ENCODE results near the gene KCNC1.

KCNC1 gene

DNA sequence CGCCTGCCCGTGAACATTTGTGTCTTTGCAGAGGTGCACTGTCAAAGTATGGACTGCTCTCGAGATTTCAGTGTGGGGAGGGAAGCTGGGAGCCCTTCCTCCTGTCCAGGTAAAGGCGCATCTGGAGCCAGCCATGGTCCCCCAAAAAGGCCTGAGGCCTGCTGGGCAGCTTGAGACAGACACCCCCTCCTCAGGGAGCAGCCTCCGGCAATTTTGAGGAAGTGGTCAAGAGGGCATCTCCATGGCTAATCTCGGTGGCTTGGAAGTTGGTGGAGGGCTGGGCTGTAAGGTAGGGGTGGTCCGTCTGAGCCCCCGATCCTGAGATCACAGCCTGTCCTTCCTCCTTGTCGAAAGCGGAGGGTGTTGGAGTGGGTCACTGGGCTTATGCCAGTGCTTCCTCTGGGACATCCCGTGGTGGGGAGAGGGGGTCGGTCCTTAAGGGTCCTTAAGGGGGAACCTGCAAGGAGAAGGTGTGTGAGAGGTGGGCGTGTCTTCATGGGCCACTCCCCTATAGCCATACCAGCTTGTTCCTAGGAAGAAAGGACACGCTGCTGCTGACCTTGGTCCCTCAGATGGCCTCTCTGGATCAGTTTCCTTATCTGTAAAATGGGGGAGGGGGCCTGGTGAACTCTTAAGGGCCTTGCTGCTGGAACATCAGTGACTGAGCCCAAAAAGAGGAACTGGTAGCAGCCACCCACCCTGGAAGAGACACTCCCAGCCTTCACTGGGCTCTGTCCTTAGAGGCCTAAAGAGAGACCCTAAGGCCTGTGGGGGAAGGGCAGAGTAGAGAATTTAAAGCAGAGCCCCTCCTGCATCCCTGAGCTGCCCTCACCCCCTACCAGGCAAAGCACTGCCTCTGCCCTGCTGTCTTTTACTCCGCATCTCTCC is 2.6 kb downstream of the KCNC1 start:
- no peak for DNase-seq

DNA sequence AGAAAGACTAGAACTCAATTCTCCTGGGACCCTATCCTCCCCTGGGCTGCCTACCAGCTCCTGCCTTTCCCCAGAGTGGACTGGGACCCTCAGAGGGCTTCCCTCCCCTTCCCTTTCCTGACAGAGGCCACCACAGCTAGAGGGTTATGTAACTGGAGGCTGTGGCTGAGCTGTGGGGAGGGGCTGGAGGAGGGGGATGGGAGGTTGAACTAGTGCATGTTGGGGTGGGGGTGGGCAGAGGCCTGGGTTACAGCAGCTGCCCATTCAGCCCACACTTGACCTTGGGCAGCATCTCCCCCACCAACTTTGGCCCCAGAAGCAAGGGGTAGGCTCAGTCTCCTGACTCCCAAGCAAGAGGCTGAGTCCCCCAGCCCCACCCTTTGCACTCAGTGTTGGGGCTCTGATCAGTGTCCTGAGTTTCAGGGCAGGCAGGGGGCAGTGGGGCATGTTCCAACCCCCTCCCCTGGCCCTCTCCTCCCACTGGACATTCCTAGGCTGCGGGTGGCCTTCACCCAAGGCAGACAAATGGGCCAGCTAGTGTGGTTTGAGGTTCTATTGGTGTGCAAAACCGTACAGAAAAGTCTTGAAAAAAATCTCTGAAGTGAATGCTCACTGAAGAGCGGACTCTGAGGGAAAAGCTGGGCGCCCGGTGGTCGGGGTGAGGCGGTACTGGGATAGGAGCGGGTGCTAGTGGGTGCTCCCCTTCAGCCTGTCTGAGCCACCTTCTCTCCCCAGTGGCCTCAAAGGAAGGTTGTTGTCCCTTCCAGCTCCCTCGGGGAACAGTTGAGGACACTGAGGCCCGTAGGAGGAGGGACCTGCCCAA is 3.8 kb downstream of the KCNC1 start:
- DNase-seq, result no peak

DNA sequence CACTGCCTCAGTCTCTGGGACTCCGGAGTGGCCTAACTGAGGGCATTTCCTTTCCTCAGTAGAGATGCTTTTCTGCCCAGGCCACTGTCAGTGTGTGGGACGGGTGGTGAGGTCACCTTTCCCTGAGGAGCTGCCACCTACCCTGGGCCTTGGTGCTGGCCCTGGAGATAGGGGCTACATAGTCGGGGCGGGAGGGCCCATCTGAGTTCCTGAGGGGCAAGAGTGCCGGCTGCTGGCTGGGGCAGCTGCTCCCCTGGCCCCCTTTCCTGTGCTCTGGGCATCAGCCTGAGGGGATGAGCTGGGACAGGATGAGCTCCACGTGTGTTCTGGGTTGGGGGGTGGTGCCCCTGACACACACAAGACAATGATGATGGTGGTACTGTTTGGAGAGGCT is 5.4 kb downstream of the KCNC1 start:
- no peak for DNase-seq

GRCh38 chr11:17740649-17741235 is 6.2 kb downstream of the KCNC1 start:
- DNase-seq, result no peak

GRCh38 chr11:17741487-17741886 is 6.9 kb downstream of the KCNC1 start:
- DNase-seq, result no peak

DNA sequence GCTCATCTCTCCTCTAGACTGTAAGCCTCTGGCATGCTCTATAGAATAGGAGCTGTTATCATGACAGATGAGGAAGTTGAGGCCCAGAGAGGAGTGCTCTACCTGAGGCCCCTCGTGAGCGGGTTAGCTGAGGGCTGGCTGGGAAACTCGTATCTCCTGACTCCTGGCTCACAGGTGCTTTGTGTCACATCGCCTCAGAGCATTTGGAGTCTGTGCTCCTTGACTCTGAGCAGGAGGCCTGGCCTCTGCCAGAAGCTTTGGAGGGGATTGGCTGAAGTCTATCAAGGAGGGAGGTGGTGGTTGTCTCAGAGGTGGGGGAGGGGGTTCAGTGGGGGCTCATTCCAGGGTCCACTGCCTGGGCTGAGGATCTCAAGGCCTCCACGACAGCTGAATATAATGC is 7.4 kb downstream of the KCNC1 start:
- no peak for DNase-seq

DNA sequence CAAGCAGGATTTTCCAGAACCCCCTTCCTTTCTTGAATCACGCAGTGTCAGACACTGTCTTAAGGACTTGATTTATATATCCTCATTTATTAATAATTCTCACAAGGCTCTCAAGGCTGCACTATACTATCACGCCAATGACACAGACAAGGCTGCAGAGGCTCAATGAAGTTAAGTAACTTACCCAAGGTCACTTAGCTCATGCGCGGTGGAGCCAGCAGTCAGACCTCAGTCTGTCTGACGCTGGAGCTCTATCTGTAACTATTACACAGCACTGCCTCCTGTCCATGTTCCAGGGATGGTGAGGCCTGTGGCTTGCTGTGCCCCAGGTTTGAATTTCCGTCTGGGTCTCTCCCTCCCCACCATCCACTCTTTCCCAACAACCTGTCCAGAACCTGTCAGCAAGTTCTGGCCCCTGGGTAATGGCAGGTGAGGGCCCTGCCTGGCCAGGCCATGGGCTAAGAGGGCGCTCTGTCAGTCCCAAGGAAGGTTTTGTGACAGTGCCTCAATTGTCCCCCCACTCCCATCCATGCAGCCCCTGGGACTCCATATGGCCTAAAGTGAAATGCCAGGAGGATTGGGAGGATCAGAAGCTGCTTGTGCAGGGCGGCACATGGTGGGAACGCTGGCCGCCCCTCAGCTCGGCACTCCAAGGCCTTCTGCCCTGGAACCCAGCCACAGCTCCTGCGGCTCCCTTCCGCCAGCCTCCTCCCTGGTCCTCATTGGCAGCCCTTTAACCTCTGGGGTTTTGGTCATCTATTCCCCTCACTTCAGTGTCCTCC is 8.6 kb downstream of the KCNC1 start:
- no peak for DNase-seq

DNA sequence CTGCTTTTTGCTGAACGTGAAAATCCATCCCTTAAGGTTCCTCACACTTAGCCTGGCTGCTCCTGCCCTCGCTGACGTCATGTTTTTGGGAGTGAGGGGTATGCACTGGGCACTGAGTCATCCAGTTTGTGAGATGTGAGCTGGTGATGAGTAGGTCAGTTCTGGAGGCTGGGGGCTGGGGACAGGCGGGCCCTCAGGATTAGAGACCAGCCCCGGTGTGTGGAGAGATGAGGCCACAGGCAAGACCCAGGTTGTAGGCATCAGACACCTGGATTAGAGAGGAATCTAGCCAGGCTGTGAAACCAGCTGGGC is 9.2 kb downstream of the KCNC1 start:
- no peak for DNase-seq

- no peak for DNase-seq
These were observed 9.8 kb downstream of the KCNC1 start for GRCh38 chr11:17744151-17744940.

GRCh38 chr11:17745023-17745772 is 10.6 kb downstream of the KCNC1 start:
- DNase-seq, result no peak

DNA sequence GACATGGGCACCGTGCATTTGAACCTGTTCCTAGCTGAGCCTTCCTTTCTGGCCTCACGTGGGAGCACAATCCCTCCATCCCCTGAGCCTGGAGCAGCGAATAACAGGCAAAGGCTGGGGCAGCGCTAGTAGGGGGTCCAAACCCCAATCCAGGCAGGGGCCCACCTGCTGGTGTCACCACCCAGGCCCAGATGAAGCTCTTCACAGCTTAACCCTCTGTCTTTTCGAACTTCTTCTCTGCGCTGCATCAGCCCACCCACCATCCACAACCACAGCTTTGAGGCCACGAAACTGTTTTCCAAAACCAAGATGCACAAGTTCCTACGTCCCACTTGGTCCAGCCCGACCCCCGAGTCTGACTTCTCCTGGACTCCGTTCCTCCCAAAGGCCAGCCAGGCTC is 11.5 kb downstream of the KCNC1 start:
- DNase-seq, result no peak

DNA sequence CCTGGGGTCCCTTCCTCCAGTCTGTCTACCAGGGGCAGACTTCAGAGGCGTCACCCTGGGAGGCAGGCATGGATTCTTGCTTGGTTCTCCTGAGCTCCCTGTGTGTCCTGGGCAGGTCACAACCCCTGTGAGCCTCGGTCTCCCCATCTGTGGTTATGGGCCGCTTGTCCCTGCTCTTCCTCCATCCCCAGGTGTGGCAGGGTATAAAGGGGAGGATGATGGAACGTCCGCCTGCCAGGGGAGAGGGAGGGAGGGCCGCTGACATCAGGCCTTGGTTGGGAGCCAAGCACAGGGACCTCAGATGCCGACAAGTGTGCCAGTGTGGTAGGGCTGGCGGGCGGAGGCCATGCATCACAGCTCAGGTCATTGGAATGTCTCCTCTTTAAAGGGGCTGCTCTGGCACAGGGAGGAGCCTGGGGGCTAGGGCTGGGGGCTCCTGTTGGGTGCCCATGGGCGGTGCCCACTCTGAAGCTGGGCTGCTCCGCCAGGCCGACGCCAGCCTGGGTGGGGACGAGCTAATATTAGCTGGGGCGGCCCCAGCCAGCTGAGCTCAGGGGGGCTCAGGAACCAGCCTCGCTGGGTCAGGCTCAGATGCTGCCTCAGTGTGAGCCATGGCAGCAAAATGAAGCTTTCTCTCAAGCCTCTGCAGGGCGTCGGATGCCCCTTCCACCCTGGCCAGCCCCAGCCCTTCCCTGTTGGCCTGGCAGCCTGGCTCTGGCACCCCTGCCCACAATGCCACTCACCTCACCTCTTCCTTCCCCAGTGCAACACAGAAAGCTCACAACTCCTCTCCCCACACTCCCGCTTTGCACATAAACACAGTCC is 12.8 kb downstream of the KCNC1 start:
- no peak for DNase-seq

DNA sequence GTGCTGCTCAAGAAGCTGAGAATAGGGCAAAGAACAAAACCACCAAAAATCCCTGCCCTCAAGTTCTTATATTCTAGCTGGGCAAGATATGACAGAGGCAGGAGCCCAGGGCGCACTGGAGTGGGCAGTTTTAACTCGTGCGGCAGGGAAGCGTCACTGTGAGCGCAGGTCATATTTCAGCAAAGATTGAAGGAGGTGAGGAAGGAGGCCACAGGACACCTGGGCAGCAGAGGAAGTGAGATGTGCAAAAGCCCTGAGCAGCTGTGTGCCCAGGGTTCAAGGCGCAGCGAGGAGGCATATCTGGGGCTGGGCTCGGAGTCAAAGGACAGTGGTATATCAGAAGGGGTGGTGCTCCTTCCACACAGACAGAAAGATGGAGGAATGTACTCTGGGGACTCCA is 13.5 kb downstream of the KCNC1 start:
- DNase-seq, result no peak

- DNase-seq, result no peak
These were observed 14.5 kb downstream of the KCNC1 start for GRCh38 chr11:17748761-17749721.

DNA sequence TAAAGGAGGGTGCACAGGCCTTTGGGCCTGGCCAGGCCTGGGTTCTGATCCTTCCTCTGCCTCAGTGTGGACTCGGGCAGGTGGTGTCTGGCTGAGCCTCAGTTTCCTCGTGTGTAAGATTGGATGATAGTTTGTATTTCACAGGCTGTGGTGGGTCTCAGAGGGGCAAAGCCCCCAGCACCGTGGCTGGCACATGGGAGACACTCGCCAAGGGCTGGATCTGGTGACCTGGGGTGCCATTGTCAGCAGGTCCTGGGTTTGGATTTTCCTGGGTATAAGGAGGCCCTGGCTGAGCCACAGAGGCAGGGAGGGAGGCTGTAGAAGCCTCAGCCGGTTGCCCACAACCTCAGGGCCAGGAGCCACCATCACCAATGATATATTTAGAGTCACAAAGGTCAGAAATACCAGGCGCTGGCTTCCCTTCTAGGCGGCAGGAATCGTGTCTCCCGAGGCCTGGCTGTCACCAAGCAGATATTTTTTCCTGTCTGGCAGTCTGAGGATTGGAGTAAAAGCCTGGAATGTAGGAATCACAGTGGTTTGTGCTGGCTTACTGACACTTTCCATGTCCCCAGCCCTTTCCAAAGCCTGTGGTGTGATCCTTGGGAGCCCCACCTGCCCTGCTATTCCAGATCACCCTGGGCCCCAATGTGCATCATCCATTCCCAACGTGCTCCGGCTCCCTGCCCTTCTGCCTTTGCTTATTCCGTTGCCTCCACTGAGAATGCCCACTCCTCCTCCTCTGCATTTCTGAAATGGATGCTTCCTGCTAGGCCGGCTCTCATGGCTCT is 15.6 kb downstream of the KCNC1 start:
- no peak for DNase-seq

DNA sequence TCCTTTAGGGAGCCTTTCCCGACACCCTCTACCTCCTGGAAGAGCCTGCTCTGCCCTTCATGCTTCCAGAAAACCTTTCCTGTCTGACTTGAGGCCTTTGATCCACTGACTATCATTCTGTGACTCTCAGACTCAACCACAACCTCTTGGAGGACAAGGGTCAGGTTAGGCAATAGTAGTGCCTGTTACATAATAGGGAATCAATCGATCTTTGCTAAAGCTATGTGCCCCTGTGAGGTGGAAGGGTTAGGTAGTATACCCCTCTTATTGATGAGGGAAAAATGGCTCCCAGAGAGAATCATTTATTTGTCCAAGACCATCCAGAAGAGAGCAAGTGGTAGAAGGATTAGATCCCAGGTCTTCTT is 16.2 kb downstream of the KCNC1 start:
- DNase-seq, result no peak

- DNase-seq, result no peak
These were observed 17.0 kb downstream of the KCNC1 start for GRCh38 chr11:17751558-17751957.

Data from amygdala (tissue), 56 donors.